ENCODE data around the gene BPIFA1. TPM values are rescaled to one million over a fixed set of nuclear protein-coding genes. Genes with fewer than 3 reads are reported as not detected.

BPIFA1 gene
- total and polyA plus RNA-seq, 12 donors = not detected

DNA sequence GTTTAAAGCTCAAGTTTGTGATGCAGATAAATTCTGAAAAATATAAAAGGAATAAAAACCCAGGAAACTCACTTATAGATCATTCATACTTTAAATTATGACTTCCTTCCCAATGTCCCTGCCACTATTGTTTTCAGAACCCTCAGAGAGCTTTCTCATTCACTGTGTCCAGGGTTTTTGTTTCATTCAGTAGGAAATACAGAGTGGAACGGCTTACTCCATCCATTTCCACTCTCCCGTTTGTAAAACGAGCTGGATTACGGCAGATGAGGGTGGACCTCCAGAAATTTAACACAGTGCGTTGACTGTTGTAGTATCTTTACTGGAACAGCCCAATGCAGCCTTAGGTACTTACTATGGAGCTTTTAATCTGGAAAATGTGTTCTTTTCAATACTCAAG lies 23.6 kb downstream of the BPIFA1 start:
- 56 to 70% methylated on average over 5 of the region's 5 CpGs for WGBS, 2 donors
- Histone ChIP-seq H3K36me3 (no peaks in the 10 kb centered on the region), H3K27ac (no peak overlapping the region), H3K4me1 (peaks cover 0 to 13% (median 0%) of the 10 kb centered on the region in 9 donors), H3K9me3 (peaks cover 0 to 10% (median 0%) of the 10 kb centered on the region in 11 donors), H3K27me3 (peaks cover 0 to 28% (median 8%) of the 10 kb centered on the region in 7 donors), H3K4me3 (no peak overlapping the region)
- intact Hi-C loops (cut with DNase I) = no loop called here
- TF ChIP-seq CTCF (IDR thresholded peaks at IDR 0.05) = no peak
- DNase-seq = no peak
- ATAC-seq = no peak

DNA sequence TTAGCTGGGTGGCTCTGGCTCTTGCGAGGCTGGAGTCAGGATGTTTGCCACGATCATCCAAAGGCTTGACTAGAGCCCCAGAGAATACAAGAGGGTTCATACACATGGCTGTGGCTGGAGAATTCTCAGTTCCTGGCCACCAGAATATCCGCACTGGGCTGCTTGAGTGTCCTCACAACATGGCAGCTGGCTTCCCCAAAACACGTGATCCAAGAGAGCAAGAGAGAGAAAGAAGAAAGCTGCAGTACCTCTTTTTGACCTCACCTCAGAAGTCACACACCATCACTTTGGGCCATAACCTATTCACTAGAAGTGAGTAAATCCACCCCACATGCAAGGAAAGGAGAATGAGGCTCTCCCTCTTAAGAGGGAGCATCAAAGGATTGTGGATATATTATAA lies 25.7 kb downstream of the BPIFA1 start:
- peaks cover 0 to 13% (median 0%) of the 10 kb centered on the region in 9 donors for H3K4me1 ChIP-seq
- intact Hi-C loops (cut with DNase I) = no loop called here
- peaks cover 0 to 8% (median 0%) of the 10 kb centered on the region in 11 donors for H3K9me3 ChIP-seq
- 63 to 77% methylated on average over 4 of the region's 4 CpGs for WGBS, 2 donors
- peak overlapping the region in 1 of 10 donors; percentile 68 for H3K27ac ChIP-seq
- no peak for TF ChIP-seq CTCF (IDR thresholded peaks at IDR 0.05)
- no peak for ATAC-seq
- no peak overlapping the region for H3K4me3 ChIP-seq
- peaks cover 0 to 30% (median 17%) of the 10 kb centered on the region in 7 donors for H3K27me3 ChIP-seq
- H3K36me3 ChIP-seq = no peaks in the 10 kb centered on the region
- DNase-seq = no peak

- H3K27me3 ChIP-seq = peaks cover 0 to 32% (median 26%) of the 10 kb centered on the region in 7 donors
- peak in 7 of 9 donors; percentile 37 to 60 (median 45) for TF ChIP-seq CTCF (IDR thresholded peaks at IDR 0.05)
- H3K36me3 ChIP-seq = no peaks in the 10 kb centered on the region
- intact Hi-C loops (cut with DNase I) = no loop called here
- peaks cover 0 to 15% (median 0%) of the 10 kb centered on the region in 9 donors for H3K4me1 ChIP-seq
- ATAC-seq (peak in 3 of 8 donors; percentile 41 to 56 (median 51)), DNase-seq (peak in 1 of 2 donors; percentile 11)
- H3K9me3 ChIP-seq = peaks cover 0 to 8% (median 0%) of the 10 kb centered on the region in 11 donors
- H3K4me3 ChIP-seq = no peak overlapping the region
- 19 to 27% methylated on average over 5 of the region's 5 CpGs for WGBS, 2 donors
- peak overlapping the region in 1 of 10 donors; percentile 68 for H3K27ac ChIP-seq
Observed at GRCh38 chr20:33262658-33263065, 26.9 kb downstream of the BPIFA1 start.

- intact Hi-C loops (cut with DNase I) = no loop called here
- peaks cover 0 to 43% (median 35%) of the 10 kb centered on the region in 7 donors for H3K27me3 ChIP-seq
- TF ChIP-seq CTCF (IDR thresholded peaks at IDR 0.05) = no peak
- no peak overlapping the region for H3K27ac ChIP-seq
- H3K4me1 ChIP-seq = peaks cover 0 to 22% (median 0%) of the 10 kb centered on the region in 9 donors
- DNase-seq (no peak), ATAC-seq (no peak)
- H3K36me3 ChIP-seq = no peaks in the 10 kb centered on the region
- 72 to 73% methylated on average over 5 of the region's 5 CpGs for WGBS, 2 donors
- H3K9me3 ChIP-seq = peaks cover 0 to 8% (median 0%) of the 10 kb centered on the region in 11 donors
- no peak overlapping the region for H3K4me3 ChIP-seq
Observed at GRCh38 chr20:33263784-33264183, 28.0 kb downstream of the BPIFA1 start.
